Activated CD8-positive, alpha-beta memory T cell treated with anti-CD3 and anti-CD28 coated beads, Interleukin-2, amount 10 ng/mL, durations not matched to agents 7 days and 5 days (primary cell): ENCODE results near the gene PDSS1. TPM values are rescaled to one million over a fixed set of nuclear protein-coding genes. Genes with fewer than 3 reads are reported as not detected.
"Not testable (repeated sequence)": the region's sequence is repeated elsewhere in the genome, so short reads cannot be mapped to it uniquely, and the experiment has no call there.

Source experiments
- ATAC-seq: fragments of 150-1000 bp; cut with Tn5 transposase; one replicate; pipeline ENCODE4 v1.10.0; 2021; ENCODE audit warnings: moderate library complexity
- CTCF ChIA-PET: fragments of 350-600 bp; sonication (Branson Sonifier 250); formaldehyde crosslinking; loops from one replicate; lab custom pipeline; 2021; ENCODE audit warnings: antibody characterized with exemption; lab: Charles Lee
- DNase-seq: peaks from one replicate; pipeline ENCODE4 v3.0.0-alpha.2; 2020
- H3K27ac Mint-ChIP-seq: one replicate; pipeline ENCODE4 v1.8.0; 2021; ENCODE audit warnings: mild to moderate bottlenecking, mixed read lengths
- H3K27me3 Mint-ChIP-seq: one replicate; pipeline ENCODE4 v1.8.0; 2021; ENCODE audit warnings: mixed read lengths
- H3K36me3 Mint-ChIP-seq: one replicate; pipeline ENCODE4 v1.8.0; 2021; ENCODE audit warnings: mild to moderate bottlenecking, mixed read lengths
- H3K4me1 Mint-ChIP-seq: one replicate; pipeline ENCODE4 v1.8.0; 2021; ENCODE audit warnings: mixed read lengths
- H3K4me3 Mint-ChIP-seq: one replicate; pipeline ENCODE4 v1.8.0; 2021; ENCODE audit warnings: mild to moderate bottlenecking, moderate library complexity, mixed read lengths
- H3K9me3 Mint-ChIP-seq: one replicate; pipeline ENCODE4 v1.8.0; 2022; ENCODE audit warnings: low read depth, mixed read lengths
- total RNA-seq, 2 experiments: library from RNA; stranded (reverse); gene quantifications; one replicate each; pipeline ENCODE4 v1.2.3, GENCODE V29; 2021

Gene PDSS1
- total RNA-seq, 2 experiments from 2014 or later = 19.3 to 24.1 TPM

DNA sequence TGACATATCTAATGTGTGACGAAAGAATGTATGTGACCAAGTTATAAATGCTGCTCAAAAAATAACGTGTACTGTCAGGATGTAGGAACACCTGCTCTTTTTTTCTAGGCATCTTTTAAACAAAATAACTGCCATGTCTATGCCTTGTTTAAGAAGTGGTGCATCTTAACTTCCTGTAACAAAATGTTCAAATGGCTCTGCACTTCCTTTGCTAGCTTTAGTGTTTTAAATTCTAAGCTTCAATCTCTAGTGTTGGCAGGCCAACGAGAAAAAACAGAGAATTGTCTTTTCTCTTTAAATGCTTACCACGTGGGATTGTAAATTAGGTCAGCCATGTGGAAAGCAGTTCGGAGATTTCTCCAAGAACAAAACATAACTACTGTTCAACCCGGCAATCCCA is 14.6 kb upstream of the PDSS1 start:
- H3K27me3 Mint-ChIP-seq = peaks cover 7% of the 10 kb centered on the region
- H3K4me3 Mint-ChIP-seq = no peak overlapping the region
- CTCF ChIA-PET = interaction anchor here (0.9 to 1.7 kb wide), 2 partner anchors 25 to 199 kb away, joined by 3 to 7 read pairs; no protein-coding TSS in a partner anchor
- DNase-seq (no peak), ATAC-seq (no peak)
- H3K4me1 Mint-ChIP-seq = peaks cover 7% of the 10 kb centered on the region
- H3K27ac Mint-ChIP-seq = no peak overlapping the region
- H3K9me3 Mint-ChIP-seq = no peaks in the 10 kb centered on the region
- peaks cover 2% of the 10 kb centered on the region for H3K36me3 Mint-ChIP-seq

DNA sequence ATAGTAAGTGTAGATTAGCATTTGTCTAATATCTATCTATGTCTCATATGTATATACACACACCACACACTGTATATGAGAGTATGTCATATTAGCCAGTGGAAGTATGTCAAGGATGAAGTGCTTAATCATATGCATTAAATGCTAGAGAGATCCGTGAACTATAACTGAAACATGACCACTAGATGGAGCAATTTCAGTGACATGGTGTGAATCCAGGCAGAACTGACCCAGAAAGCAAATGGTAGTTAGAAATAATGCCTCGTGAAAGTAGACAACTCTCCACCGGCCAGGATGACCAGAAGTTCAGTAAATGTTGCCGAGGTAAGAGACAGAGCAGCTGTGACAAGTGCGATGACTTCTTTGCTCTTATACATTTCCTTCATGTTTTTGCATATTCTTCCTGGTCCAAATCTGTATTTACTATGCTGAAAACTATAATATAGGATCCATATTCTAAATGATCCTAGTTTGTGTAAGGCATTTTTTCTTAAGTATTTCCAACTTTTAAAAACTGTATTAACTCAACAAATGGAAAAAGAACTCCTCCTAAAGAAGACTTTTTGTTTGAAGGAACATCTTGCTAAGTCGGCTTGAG is 12.7 kb upstream of the PDSS1 start:
- not testable (repeated sequence) for H3K27ac Mint-ChIP-seq, H3K9me3 Mint-ChIP-seq, H3K4me3 Mint-ChIP-seq, H3K27me3 Mint-ChIP-seq, DNase-seq, H3K4me1 Mint-ChIP-seq, H3K36me3 Mint-ChIP-seq
- CTCF ChIA-PET = interaction anchor here (1.5 to 1.6 kb wide), 2 partner anchors 12 to 199 kb away, joined by 3 to 4 read pairs; no protein-coding TSS in a partner anchor
- ATAC-seq = peak; percentile 91

DNA sequence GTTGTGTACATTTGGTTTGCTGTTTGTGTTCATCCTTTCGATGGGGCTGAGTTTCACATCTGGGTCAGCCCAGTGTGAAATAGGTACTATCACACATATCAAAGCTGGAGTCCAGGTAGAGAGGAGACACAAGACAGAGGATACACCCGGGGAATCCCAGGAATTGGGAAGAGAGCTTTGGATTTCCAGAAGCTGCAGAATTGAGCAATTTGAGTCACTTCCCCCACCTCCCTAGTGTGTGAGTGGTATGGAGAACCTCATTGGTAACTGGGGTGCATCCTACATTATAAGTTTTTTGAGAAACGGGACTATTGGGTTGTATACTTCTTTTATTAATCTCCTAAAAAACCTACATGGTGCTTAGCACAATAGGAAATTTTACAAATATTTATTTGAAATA is 12.1 kb upstream of the PDSS1 start:
- Mint-ChIP-seq H3K9me3 (no peaks in the 10 kb centered on the region), H3K36me3 (peaks cover 2% of the 10 kb centered on the region), H3K27ac (no peak overlapping the region), H3K4me3 (no peak overlapping the region), H3K27me3 (peaks cover 10% of the 10 kb centered on the region), H3K4me1 (peaks cover 7% of the 10 kb centered on the region)
- DNase-seq (no peak), ATAC-seq (no peak)
- CTCF ChIA-PET = interaction anchor here (1.1 to 1.8 kb wide), 5 partner anchors 11 to 350 kb away, joined by 3 to 10 read pairs (median 3); no protein-coding TSS in a partner anchor

DNA sequence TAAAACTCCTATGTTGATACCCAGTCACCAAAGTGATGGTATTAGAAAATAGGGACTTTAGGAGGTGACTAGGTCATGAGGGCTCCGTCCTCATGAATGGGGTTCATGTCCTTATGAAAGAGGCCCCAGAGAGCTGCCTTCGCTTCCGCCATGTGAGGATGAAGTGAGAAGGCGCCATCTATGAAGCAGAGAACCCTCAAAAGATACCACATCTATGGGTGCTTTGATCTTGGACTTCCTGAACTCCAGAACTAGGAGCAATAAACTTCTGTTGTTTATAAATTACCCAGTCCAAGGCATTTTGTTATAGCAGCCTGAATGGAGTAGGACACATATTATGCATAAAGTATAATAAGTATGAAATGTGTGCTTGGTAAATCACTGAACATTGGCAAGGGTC is 8.1 kb upstream of the PDSS1 start:
- DNase-seq = no peak
- ATAC-seq = no peak
- H3K9me3 Mint-ChIP-seq = no peaks in the 10 kb centered on the region
- no peak overlapping the region for H3K27ac Mint-ChIP-seq
- CTCF ChIA-PET = no interaction called here
- H3K36me3 Mint-ChIP-seq = no peaks in the 10 kb centered on the region
- no peak overlapping the region for H3K4me3 Mint-ChIP-seq
- peaks cover 21% of the 10 kb centered on the region for H3K27me3 Mint-ChIP-seq
- peaks cover 2% of the 10 kb centered on the region for H3K4me1 Mint-ChIP-seq

DNA sequence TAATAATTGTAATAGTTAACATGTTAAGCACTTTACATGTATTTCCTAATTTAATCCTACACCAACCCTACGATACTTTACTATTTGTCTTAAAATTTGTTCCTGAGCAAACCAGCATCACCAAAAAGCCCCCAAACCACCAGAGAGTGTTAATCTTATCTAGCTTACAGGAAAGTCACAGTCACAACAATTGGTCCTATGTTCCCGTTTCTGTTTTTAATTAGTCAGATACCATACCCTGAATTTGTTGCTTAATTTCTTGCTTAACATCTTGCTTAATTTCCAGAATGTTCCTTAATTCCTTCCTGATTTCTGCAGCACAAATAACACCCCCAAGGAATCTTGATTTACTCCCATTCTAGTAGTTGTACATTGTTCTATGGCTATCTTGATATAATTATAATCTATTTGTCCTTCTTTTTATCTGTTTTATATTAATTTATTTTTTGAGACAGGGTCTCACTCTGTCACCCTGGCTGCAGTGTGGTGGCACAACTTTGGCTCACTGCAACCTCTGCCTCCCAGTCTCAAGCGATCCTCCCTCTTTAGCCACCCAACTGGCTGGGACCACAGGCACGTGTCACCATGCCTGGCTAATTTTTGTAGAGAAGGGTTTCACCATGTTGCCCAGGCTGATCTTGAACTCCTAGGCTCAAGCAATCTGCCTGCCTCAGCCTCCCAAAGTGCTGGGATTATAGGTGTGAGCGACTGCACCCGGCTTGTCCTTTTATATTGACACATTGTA is 6.6 kb upstream of the PDSS1 start:
- no peak for DNase-seq

DNA sequence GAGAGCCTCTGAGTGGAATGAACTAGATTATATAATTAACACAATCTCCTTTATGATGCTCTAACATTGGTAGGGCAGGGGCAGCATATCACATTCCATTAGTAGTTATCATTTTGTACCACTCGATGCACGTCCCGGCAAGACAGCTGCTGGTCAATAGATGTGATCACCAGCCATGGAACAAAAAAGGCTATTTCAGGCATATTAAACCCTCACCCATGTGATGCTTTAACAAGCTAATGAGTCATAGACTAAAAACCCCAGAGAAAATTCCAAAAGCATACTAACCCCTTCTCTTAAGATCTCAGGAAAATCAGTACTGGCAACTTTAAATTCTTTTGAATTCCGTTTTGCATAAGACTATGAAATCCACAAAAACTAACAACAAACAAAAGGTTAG is 3.0 kb upstream of the PDSS1 start:
- CTCF ChIA-PET = interaction anchor here (0.6 to 2.4 kb wide), 2 partner anchors 32 to 409 kb away, joined by 3 to 6 read pairs; no protein-coding TSS in a partner anchor
- peaks cover 18% of the 10 kb centered on the region for H3K4me1 Mint-ChIP-seq
- H3K4me3 Mint-ChIP-seq, ATAC-seq, DNase-seq, H3K27ac Mint-ChIP-seq, H3K36me3 Mint-ChIP-seq, H3K9me3 Mint-ChIP-seq: not testable (repeated sequence)
- H3K27me3 Mint-ChIP-seq = peaks cover 11% of the 10 kb centered on the region

More for the DNA sequence above, 6.6 kb upstream of the PDSS1 start:
- Mint-ChIP-seq H3K4me3 (no peak overlapping the region), H3K27ac (no peak overlapping the region), H3K4me1 (no peaks in the 10 kb centered on the region), H3K27me3 (peaks cover 19% of the 10 kb centered on the region), H3K9me3 (no peaks in the 10 kb centered on the region), H3K36me3 (no peaks in the 10 kb centered on the region)
- ATAC-seq = no peak
- CTCF ChIA-PET = no interaction called here

DNA sequence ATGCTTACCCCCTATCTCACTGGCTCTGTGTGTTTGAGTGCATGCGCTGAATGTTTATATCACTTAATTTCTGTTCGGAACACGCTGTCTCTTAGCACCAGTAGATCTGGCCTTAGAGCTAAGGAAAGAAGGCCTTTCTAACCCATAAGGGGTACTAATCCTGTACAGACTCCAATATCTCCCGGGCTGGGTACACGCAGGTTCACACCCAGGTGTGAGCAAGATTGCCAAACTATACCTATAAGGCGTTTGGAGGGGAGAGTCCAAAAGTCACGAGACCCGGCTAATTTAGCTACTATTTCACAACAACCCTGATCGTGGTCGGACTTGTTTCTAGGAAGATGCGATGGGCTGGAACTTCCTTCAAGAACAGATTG is 727 bp upstream of the PDSS1 start:
- H3K4me3 Mint-ChIP-seq = peak overlapping the region; percentile 95
- CTCF ChIA-PET = interaction anchor here (0.6 to 3.0 kb wide), 7 partner anchors 11 to 185 kb away, joined by 3 to 9 read pairs (median 3); partner anchors contain the start of gene ABI1

DNA sequence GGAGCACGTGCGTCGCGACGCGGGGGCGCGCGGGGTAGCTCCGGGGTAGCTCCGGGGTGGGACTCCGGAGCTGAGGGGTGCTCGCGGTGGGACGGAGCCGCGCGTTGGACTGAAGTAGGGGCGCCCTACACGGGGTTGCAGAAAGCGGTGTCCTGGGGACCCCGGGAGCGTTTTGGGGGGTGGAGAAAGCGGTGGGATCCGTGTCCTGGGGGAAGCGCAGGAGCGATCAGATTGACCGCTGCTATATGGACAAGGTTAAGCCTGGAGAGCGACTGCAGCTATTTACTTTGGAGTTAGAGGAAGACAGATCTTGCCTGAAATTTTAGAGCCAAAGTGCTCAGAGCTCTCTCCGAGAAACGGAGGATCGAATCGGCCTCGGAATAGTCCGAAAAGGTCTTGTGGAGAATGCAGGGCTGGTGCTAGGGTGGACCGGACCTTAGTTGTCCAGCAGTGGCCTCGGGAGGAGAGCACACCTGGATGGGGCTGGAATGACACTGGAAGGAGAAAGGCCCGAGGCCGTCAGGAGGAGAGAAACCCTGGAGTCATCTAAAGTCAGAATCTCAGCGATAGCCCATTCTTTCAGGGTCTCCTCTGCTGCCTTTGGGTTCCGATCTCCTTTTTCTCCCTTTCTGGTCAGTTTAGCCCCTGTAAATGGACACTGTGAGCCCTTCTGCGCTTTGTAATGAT is 564 bp downstream of the PDSS1 start:
- DNase-seq = no peak
- H3K4me1 Mint-ChIP-seq = peaks cover 39% of the 10 kb centered on the region
- no peak for ATAC-seq
- H3K4me3 Mint-ChIP-seq = peak overlapping the region; percentile 95
- peaks cover 29% of the 10 kb centered on the region for H3K36me3 Mint-ChIP-seq
- H3K9me3 Mint-ChIP-seq = no peaks in the 10 kb centered on the region
- peak overlapping the region; percentile 91 for H3K27ac Mint-ChIP-seq
- CTCF ChIA-PET = interaction anchor here (3.0 kb wide), 1 partner anchor 28 kb away, joined by 9 read pairs; no protein-coding TSS in a partner anchor
- no peaks in the 10 kb centered on the region for H3K27me3 Mint-ChIP-seq

More for the DNA sequence above, 727 bp upstream of the PDSS1 start:
- H3K4me1 Mint-ChIP-seq = peaks cover 33% of the 10 kb centered on the region
- peak overlapping the region; percentile 91 for H3K27ac Mint-ChIP-seq
- no peaks in the 10 kb centered on the region for H3K9me3 Mint-ChIP-seq
- H3K36me3 Mint-ChIP-seq = peaks cover 18% of the 10 kb centered on the region
- no peak for ATAC-seq
- DNase-seq = no peak
- H3K27me3 Mint-ChIP-seq = peaks cover 2% of the 10 kb centered on the region

DNA sequence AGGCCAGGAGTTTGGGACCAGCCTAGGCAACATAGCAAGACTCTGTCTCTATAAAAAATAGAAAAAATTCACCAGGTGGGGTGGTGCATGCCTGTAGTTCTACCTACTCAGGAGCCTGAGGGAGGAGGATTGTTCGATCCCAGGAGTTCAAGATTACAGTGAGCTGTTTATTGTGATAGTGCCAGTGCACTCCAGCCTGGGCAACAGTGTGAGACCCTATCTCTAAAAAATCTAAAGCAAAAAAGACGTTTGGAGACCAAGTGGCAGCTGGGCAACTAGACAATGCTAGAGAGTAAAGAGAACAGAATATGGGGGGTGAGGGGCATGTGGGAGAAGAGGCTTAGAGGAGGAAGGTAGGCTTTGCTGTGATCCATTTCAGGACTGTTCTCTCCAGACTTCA is 1.4 kb downstream of the PDSS1 start:
- DNase-seq (no peak), ATAC-seq (no peak)
- peaks cover 41% of the 10 kb centered on the region for H3K4me1 Mint-ChIP-seq
- H3K27ac Mint-ChIP-seq = no peak overlapping the region
- peak overlapping the region; percentile 95 for H3K4me3 Mint-ChIP-seq
- CTCF ChIA-PET = no interaction called here
- no peaks in the 10 kb centered on the region for H3K9me3 Mint-ChIP-seq
- H3K27me3 Mint-ChIP-seq = no peaks in the 10 kb centered on the region
- peaks cover 33% of the 10 kb centered on the region for H3K36me3 Mint-ChIP-seq

DNA sequence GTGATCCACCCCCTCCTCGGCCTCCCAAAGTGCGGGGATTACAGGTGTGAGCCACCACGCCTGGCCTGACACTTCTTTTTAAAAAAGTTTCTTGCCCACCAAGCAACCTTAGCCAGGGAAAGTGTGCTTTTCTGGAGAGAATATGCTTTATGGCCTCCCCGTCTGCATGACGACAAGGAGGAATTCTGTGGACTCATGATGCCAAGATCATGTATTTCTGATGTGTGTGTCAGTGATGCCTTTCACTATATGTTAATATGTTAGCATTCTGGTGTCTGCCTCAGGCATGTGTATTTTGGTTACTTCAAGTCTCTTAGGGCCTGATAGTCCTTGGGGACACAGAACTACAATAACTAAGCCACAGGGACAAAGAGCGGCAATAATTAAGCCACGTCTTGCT is 2.1 kb downstream of the PDSS1 start:
- H3K4me3 Mint-ChIP-seq = peak overlapping the region; percentile 12
- DNase-seq (no peak), ATAC-seq (no peak)
- peaks cover 36% of the 10 kb centered on the region for H3K36me3 Mint-ChIP-seq
- peaks cover 44% of the 10 kb centered on the region for H3K4me1 Mint-ChIP-seq
- no peaks in the 10 kb centered on the region for H3K9me3 Mint-ChIP-seq
- CTCF ChIA-PET = interaction anchor here (0.7 kb wide), 1 partner anchor 79 kb away, joined by 3 read pairs; no protein-coding TSS in a partner anchor
- no peaks in the 10 kb centered on the region for H3K27me3 Mint-ChIP-seq
- no peak overlapping the region for H3K27ac Mint-ChIP-seq

DNA sequence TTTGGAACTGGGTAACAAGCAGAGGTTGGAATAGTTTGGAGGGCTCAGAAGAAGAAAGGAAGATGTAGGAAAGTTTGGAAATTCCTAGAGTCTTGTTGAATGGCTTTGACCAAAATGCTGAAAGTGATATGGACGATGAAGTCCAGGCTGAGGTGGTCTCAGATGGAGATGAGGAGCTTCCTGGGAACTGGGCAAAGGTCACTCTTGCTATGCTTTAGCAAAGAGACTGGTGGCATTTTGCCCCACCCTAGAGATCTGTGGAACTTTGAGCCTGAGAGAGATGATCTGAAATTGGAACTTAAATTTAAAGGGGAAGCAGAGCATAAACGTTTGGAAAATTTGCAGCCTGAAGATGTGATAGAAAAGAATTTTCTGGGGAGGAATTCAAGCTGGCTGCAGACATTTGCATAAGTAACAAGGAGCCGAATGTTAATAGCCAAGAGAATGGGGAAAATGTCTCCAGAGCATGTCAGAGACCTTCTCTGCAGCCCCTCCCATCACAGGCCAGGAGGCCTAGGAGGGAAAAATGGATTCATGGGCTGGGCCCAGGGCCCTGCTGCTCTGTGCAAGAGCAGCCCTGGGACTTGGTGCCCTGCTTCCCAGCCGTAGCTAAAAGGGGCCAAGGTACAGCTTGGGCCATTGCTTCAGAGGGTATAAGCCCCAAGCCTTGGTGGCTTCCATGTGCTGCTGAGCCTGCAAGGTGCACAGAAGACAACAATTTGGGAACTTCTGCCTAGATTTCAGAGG is 3.6 kb downstream of the PDSS1 start:
- Mint-ChIP-seq H3K27me3 (no peaks in the 10 kb centered on the region), H3K27ac (no peak overlapping the region), H3K4me3 (no peak overlapping the region), H3K9me3 (no peaks in the 10 kb centered on the region), H3K36me3 (peaks cover 45% of the 10 kb centered on the region), H3K4me1 (peaks cover 51% of the 10 kb centered on the region)
- ATAC-seq (no peak), DNase-seq (no peak)
- CTCF ChIA-PET = no interaction called here

DNA sequence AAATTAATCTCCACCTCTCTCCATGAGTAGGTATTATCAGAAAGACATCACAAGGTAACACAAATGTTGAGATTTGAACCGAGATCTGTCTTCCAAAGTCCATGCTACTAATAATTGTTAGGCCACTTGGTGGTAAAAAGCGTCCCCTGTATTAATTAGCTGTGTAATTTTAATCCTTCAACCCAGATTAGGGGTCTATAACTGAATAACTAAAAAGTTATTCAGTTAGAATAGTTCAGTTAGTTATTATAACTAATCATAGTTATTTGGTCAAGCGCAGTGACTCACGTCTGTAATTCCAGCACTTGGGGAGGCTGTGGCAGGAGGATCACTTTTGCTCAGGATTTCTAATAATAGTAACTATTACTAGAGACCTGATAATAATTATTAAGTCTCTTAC is 5.6 kb downstream of the PDSS1 start:
- ATAC-seq (no peak), DNase-seq (no peak)
- H3K36me3 Mint-ChIP-seq = peaks cover 65% of the 10 kb centered on the region
- peaks cover 57% of the 10 kb centered on the region for H3K4me1 Mint-ChIP-seq
- no peaks in the 10 kb centered on the region for H3K27me3 Mint-ChIP-seq
- H3K9me3 Mint-ChIP-seq = no peaks in the 10 kb centered on the region
- no peak overlapping the region for H3K27ac Mint-ChIP-seq
- CTCF ChIA-PET = no interaction called here
- no peak overlapping the region for H3K4me3 Mint-ChIP-seq

DNA sequence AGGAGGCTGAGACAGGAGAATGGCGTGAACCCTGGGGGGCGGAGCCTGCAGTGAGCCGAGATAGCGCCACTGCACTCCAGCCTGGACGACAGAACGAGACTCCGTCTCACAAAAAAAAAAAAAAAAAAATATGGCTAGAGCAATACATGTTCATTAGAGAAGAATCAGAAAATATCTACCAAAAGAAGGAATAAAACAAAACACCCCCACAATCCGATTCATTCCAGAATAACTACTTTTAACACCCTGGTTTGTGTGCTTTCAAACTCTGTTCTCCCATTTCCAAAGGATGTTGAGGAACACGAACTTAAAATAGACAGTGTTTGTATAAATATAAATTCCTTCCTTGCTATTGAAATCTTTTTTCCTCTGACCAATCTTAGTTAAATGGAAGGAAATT is 6.5 kb downstream of the PDSS1 start:
- CTCF ChIA-PET = no interaction called here
- Mint-ChIP-seq H3K4me3 (no peak overlapping the region), H3K9me3 (no peaks in the 10 kb centered on the region), H3K4me1 (peaks cover 53% of the 10 kb centered on the region), H3K27me3 (no peaks in the 10 kb centered on the region), H3K27ac (no peak overlapping the region), H3K36me3 (peaks cover 70% of the 10 kb centered on the region)
- ATAC-seq = no peak
- no peak for DNase-seq
